ENCODE measurements around the gene UBE2D2.
"Not testable (repeated sequence)": the region's sequence is repeated elsewhere in the genome, so short reads cannot be mapped to it uniquely, and the experiment has no call there.

The UBE2D2 gene

DNA sequence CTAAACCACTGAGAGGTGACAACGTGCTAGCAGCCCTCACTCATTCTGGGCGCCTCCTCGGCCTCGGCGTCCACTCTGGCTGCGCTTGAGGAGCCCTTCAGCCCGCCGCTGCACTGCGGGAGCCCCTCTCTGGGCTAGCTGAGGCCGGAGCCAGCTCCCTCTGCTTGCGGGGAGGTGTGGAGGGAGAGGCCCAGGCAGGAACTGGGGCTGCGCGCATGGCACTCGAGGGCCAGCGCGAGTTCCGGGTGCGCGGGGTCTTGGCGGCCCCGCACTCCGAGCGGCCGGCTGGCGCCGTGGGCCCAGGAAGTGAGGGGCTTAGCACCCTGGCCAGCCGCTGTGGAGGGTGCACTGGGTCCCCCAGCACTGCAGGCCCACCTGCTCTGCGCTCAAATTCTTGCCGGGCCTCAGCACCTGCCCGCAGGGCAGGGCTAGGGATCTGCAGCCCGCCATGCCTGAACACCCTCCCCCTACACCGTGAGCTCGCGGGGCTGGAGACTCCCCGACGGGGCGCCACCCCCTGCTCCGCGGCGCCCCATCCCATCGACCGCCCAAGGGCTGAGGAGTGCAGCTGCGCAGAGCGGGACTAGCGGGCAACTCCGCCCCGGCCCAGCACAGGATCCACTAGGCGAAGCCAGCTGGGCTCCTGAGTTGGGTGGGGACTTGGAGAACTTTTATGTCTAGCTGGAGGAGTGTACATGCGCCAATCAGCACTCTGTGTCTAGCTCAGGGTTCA, 11.8 kb upstream of the UBE2D2 start:
- DNase-seq = no peak

GRCh38 chr5:139550051-139550872, 10.9 kb upstream of the UBE2D2 start:
- DNase-seq = peak in 1 of 5 experiments; percentile 37

DNA sequence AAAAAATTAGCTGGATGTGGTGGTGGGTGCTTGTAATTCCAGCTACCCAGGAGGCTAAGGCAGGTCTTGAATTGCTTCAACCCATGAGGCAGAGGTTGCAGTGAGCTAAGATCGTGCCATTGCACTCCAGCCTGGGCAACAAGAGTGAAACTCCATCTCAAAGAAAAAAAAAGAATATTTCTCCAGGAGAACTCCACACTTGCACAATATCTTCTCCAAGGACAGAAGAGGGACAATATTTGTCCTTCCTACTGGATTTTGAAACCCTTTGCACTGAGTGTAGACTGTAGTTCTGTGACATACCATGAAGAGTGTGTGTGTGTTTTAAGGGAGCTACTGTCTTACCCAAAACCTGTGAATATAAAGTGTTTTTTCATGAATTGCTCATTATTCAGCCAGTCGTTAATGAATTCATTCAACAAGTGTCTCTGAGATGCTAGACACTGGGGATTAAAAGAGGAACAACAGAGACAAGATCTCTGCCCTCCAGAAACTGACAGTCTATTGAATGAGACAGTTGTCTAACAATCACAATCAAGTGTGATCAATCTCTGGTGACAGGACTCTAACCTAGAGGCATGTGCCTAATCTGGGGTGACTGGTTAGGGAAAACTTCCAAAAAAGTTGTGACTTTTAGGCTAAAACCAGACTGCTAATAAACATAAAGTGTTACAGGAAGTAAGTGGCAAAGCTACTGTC, 9.8 kb upstream of the UBE2D2 start:
- DNase-seq = no peak

DNA sequence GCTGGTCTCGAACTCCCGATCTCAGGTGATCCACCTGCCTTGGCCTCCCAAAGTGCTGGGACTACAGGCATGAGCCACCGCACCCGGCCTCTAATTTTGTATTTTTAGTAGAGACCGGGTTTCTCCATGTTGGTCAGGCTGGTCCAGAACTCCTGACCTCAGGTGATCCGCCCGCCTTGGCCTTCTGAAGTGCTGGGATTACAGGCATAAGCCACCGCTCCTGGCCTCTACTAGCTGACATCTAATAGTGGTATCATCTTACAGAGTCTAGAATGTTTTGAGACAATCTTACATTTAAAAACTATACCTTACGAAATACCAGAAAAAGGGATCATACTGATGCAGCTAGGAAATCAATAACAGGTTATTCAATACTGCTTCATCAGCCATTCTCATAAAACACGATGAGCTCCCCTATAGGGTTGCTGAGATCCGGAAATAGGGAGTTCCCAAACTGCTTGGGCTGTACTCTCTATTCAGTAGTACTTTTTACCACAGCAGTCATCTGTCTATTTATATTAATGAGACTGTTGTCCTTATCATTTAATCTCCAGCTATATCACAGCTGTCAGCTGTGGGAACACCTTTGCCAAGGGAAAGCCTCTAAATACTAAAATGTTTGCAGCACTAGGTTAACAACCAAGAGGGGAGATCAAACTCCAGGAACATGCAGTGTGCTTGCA, 8.1 kb upstream of the UBE2D2 start:
- no peak for DNase-seq

GRCh38 chr5:139554264-139554663, 6.9 kb upstream of the UBE2D2 start:
- no peak for DNase-seq

GRCh38 chr5:139557811-139558210, 3.3 kb upstream of the UBE2D2 start:
- DNase-seq = no peak

- DNase-seq = peak in 1 of 5 experiments; percentile 70
Observed at GRCh38 chr5:139561655-139562451, 714 bp downstream of the UBE2D2 start.

DNA sequence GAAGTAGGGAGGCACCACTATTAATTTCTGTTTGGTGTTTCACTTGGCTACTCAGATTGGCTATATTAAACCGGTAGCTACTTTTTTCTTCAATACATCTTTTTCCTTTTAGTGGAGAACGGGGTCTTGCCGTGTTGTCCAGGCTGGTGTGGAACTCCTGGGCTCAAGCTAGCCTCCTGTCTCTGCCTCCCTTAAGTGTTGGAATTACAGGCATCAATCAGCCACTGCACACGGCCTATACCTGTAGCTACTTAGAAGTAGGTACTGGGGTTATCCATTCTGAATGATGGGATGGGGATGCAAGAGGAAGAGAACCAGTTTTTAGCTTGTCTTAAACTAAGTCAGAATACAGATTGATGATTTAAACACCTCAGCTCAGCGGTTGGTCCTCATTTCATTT, 1.7 kb downstream of the UBE2D2 start:
- no peak for DNase-seq

GRCh38 chr5:139565411-139566305, 4.5 kb downstream of the UBE2D2 start:
- DNase-seq = peak in 4 of 5 experiments; percentile 3 to 84 (median 48)

GRCh38 chr5:139566611-139567010, 5.5 kb downstream of the UBE2D2 start:
- DNase-seq = no peak

GRCh38 chr5:139569270-139569955, 8.3 kb downstream of the UBE2D2 start:
- DNase-seq = no peak

DNA sequence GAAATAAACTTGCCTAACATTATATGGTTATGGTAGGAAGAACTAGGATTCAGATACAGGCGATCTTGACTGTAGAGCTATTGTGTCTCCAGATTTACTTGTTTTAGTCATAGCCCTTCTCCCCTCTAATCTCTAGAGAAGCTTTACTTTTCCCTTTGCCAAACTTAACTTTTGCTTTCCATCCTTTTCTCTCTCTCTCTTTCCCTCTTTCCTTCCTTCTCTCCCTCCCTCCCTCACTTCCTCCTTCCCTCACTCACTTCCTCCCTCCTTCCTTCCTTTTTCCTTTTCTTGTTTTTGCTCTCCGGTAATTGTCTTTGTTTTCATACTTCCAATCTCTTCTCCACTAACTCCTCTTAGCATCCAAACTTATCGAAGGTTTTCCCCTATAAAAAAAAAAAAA, 10.4 kb downstream of the UBE2D2 start:
- no peak for DNase-seq

DNA sequence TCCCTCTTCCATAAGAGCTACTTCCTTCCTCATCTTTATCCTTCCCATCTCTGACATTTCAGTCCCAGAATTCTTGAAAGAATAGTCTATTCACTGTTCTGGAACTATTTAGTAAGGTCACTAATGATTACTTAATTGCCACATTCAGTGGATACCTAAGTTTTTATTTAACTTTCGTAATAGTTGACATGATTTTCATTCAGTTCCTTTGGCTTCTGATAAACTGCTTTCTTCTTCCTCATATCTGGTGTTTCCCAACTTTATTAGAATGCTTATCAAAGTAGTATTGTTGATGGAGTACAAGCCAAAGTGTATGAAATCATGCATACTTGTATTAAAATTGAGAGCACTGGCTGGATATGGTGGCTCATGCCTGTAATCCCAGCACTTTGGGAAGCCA, 10.8 kb downstream of the UBE2D2 start:
- DNase-seq = no peak

- DNase-seq = peak in 2 of 5 experiments; percentile 19 to 60
Observed at GRCh38 chr5:139574641-139575312, 13.6 kb downstream of the UBE2D2 start.

DNA sequence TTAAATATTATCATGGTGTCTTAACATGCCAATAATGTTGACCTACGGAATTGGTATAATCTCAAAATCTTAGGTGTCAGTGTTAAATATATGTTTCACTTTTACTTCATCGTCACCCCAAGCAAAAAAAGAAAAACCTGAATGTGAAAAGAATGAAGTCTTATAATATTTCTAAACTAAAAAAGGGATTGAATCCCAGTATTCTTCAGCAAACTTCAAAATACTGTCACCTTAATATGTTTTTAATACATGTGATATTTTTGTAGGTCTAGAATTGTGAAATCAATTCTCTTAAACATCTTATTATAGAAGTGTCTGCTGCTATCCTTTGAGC, 14.1 kb downstream of the UBE2D2 start:
- no peak for DNase-seq

- peak in 1 of 5 experiments; percentile 79 for DNase-seq
Observed at GRCh38 chr5:139575751-139576150, 14.6 kb downstream of the UBE2D2 start.

DNA sequence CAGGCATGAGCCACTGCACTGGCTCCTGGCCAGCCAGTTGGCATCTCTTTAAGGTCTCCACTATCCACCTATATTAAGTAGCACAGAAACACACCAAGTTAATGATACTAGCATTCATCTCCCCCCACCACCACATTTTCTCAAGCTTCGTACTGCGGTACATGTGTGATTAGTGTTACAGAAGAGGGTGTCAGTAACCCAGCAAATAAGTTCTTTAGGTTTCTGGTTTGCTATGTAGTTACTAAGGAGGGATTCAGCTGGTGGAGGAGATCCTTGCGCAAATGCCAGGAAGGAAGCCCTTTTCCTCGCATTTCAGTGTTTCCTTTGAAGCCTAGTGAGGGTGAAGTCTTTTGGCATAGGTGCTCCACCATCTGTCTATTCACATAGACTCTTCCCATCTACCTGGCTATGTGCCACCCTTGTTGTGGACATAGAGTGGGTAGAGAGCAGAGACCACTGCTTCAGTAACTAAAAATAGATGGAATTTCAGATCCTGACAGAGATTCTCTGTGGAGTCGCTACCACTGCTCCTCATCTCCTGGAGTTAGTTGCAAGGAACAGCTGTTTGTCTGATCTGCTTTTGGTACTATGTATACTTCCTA, 16.7 kb downstream of the UBE2D2 start:
- DNase-seq = no peak

DNA sequence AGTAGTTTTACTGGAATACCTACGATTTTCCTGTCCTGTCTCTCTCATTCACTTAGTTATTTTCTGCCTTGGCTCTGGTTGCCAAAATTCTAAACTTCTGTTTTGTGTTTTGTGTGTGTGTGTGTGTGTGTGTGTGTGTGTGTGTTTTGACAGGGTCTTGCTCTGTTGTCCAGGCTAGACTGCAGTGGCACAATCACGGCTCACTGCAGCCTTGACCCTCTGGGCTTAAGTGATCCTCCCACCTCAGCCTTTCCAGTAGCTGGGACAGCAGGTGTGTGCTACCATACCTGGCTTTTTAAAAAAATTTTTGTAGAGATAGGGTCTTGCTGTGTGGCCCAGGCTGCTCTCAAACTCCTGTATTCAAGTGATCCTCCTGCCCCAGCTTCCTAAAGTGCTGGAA, 17.2 kb downstream of the UBE2D2 start:
- no peak for DNase-seq

GRCh38 chr5:139582181-139582580, 21.0 kb downstream of the UBE2D2 start:
- DNase-seq = not testable (repeated sequence)
